ENCODE results near the gene DNM1.

The DNM1 gene

DNA sequence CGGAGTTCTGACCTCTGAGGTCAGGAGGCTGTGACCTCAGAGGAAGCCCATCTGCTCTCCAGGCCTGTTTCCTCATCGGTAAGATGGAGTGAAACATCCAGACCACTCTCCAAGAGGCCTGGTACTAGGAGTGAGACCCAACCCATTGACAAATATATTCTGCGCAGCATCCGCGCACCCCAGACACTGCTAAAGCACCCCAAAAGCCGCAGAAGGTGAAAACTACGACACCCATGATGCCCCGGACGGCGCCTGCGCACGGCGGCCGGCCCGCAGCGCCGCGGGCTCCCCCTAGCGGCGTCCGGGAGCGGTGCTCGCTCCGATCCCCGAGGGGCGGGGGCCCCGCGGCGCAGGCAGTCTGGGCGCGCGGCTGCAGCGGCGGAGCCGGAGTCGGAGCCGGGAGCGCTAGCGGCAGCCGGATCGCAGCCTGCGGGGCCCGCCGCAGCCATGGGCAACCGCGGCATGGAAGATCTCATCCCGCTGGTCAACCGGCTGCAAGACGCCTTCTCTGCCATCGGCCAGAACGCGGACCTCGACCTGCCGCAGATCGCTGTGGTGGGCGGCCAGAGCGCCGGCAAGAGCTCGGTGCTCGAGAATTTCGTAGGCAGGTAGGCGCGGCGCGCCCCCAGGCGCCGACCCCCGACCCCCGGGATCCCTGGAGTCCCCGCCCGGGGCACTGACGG, at the start of gene DNM1:
TSS of gene DNM1 (plus strand) at position 356 of the 683 bp plus-strand sequence. CDS start at position 448, 92 bp downstream.
- DNase-seq (ENCODE audit: low read depth in 1 of 2, low spot score in 1 of 2): peak; percentile 52 to 62

GRCh38 chr9:128153947-128154695, 49.1 kb upstream of the DNM1 start:
- DNase-seq (ENCODE audit: low read depth in 1 of 2, low spot score in 1 of 2): no peak

GRCh38 chr9:128155736-128156500, 47.3 kb upstream of the DNM1 start:
- no peak for DNase-seq (ENCODE audit: low read depth in 1 of 2, low spot score in 1 of 2)

DNA sequence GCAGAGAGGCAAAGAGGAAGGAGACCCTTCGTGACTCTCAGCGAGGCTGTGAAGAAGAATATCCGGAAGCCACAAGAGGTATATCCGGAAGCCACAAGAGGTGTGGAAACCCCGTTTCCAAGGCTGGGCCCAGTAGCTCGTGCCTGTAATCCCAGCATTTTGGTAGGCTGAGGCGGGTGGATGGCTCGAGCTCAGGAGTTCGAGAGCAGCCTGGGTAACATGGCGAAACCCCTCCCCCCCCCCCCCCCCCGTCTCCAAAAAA, 43.7 kb upstream of the DNM1 start:
- DNase-seq (ENCODE audit: low read depth in 1 of 2, low spot score in 1 of 2): peak in 1 of 2 donors; percentile 18

GRCh38 chr9:128159784-128160602, 43.2 kb upstream of the DNM1 start, which contains the start of gene BBLN:
TSS of gene BBLN (plus strand) at chr9:128160265. CDS start at chr9:128160408, 143 bp downstream.
- peak; percentile 90 to 92 for DNase-seq (ENCODE audit: low read depth in 1 of 2, low spot score in 1 of 2)

GRCh38 chr9:128160603-128160987, 42.6 kb upstream of the DNM1 start:
- DNase-seq (ENCODE audit: low read depth in 1 of 2, low spot score in 1 of 2): peak in 1 of 2 donors; percentile 39

DNA sequence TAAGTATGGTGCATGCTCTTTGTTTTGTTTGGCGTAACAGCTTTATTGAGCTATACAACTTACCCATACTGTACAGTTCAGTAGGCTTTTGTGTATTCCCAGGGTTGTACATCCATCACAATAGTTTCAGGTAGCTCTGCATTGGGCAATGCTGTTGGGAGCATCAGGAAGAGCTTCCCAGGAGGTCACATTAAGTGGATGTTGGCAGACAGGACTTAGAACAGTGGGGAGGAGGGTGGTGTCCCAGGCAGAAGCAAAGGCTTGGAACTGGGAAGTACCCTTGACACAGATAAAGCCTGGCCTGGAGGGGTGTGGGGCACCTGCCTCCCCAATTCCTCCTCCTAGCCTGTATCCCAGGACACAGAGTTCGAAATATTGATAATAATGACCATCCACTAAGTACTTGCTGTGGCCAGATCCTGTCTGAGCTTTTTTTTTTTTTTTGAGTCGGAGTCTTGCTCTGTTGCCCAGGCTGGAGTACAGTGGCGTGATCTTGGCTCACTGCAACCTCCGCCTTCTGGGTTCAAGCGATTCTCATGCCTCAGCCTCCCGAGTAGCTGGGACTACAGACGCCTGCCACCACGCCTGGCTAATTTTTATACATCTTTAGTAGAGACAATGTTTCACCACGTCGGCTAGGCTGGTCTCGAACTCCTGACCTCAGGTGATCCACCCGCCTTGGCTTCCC, 41.8 kb upstream of the DNM1 start:
- no peak for DNase-seq (ENCODE audit: low read depth in 1 of 2, low spot score in 1 of 2)

- no peak for DNase-seq (ENCODE audit: low read depth in 1 of 2, low spot score in 1 of 2)
These were observed 40.8 kb upstream of the DNM1 start for GRCh38 chr9:128162215-128163026.

- DNase-seq (ENCODE audit: low read depth in 1 of 2, low spot score in 1 of 2): no peak
These were observed 40.1 kb upstream of the DNM1 start for GRCh38 chr9:128163027-128163515.

GRCh38 chr9:128163523-128164306, 39.5 kb upstream of the DNM1 start:
- no peak for DNase-seq (ENCODE audit: low read depth in 1 of 2, low spot score in 1 of 2)

DNA sequence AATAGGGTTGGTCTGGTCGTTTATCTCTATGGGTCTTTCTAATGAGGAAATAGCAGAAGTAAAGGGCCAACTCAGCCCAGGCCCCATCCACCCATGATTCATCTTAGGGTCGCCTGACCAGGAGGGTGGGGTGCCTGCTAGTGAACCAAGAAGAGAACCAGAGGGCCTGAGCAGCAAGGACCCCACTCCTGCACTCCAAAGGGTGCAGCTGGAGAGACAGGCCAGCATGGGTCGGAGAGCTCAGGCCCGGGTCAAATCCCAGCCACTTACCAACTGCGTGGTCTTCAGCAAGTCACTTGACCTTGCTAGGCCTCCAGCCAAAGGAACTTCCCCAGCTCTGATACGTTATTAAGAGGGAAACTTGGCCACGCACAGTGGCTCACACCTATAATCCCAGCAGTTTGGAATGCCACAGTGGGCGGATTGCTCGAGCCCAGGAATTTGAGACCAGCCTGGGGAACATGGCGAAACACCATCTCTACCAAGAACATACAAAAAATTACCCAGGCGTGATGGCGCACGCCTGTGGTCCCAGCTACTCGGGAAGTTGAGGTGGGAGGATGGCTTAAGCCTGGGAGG, 38.8 kb upstream of the DNM1 start:
- DNase-seq (ENCODE audit: low read depth in 1 of 2, low spot score in 1 of 2): no peak

GRCh38 chr9:128166169-128166568, 37.0 kb upstream of the DNM1 start:
- DNase-seq (ENCODE audit: low read depth in 1 of 2, low spot score in 1 of 2): no peak

DNA sequence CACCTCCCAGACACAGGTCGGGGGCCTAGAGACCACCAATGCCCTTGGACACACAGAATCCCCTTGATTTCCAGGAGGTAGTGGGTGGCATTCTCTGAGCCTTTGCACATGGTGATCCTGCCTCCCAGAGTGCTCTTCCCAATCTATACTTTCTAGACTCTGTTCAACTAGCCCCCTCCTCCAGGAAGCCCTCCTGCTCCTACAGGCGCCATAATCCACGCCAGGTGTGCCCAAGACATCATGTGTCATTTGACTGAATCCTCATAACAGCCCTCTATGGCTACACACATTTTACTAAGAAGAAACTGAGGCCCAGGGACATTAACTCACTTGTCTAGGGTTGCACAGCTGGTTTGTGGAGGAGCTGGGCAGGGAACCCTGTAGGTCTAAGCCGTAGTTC, 36.0 kb upstream of the DNM1 start:
- DNase-seq (ENCODE audit: low read depth in 1 of 2, low spot score in 1 of 2): no peak

GRCh38 chr9:128168731-128169308, 34.4 kb upstream of the DNM1 start:
- DNase-seq (ENCODE audit: low read depth in 1 of 2, low spot score in 1 of 2): no peak

DNA sequence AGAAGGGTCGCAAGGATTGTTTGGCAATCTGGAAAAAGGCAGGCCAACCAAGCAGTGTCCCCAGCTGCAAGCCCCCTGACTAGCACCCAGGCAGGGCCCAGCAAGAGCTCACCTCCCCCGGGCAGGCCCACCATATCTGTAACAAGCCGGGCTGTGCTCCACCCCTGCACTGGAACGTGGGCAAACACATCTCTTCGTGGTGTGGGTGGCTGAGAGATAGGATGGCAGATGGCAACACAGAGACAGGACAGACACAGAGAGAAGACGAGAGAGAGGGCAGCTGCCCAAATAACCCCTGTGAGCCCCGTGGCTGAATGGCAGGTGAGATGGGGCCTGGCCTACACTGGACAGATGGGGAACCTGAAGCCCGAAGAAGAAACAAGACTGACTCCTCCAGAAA, 33.7 kb upstream of the DNM1 start:
- DNase-seq (ENCODE audit: low read depth in 1 of 2, low spot score in 1 of 2): no peak

DNA sequence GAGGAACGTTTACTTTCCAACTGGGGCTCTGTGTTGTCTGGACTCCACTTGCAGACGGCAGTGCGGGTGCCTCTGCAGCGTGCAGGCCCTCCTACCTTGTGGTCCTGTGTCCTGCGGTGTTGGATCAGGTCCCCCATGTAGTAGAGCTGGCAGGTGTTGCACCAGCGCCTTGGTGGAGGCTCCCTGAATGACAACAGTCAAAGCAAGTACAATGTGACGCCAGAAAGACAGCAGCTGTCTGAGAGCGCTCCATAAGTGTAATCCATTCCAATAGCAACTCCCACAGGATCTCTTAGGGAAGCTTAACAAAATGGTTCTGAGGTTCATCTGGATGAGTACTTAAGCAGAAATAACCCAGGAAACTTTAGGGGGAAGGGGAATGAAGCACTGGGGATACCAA, 33.3 kb upstream of the DNM1 start:
- no peak for DNase-seq (ENCODE audit: low read depth in 1 of 2, low spot score in 1 of 2)

GRCh38 chr9:128174062-128174461, 29.1 kb upstream of the DNM1 start:
- no peak for DNase-seq (ENCODE audit: low read depth in 1 of 2, low spot score in 1 of 2)

DNA sequence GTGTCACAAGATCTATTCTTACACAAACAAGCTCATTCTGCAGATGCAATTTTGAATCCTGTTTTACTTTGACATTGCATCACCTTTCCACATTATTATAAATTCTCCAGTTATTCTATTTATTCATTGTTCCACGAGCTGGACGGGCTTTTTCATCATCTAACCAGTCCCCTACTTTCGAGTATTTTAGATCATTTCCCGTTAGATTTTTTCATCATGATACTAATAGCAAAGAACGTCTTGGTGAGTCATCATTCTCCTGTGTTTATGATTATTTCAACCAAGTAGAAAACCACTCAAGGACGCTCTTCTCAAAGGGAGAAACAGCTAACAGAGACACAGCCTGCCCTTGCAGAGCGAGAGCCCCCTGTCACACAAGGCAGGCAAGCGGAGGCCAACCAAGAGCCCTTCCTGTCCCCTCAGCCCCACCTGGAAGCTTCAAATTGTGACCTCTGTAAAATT, 28.0 kb upstream of the DNM1 start:
- DNase-seq (ENCODE audit: low read depth in 1 of 2, low spot score in 1 of 2): no peak

Data from stimulated activated CD4-positive, alpha-beta T cell treated with anti-CD3 and anti-CD28 coated beads, Interleukin-15, amount 100 ng/mL, for 1 hour (primary cell).